Nucleus accumbens (tissue), 56 donors: ENCODE results near the gene TRA2A.
A peak's percentile ranks its signal among the peaks of the same experiment; 100 is the strongest.
"Not testable (repeated sequence)": the region's sequence is repeated elsewhere in the genome, so short reads cannot be mapped to it uniquely, and the experiment has no call there.

Experiments used
- DNase-seq, 56 donors: peaks; one replicate each; lab custom pipeline; 2025; lab: John Stamatoyannopoulos, UW

The TRA2A gene

DNA sequence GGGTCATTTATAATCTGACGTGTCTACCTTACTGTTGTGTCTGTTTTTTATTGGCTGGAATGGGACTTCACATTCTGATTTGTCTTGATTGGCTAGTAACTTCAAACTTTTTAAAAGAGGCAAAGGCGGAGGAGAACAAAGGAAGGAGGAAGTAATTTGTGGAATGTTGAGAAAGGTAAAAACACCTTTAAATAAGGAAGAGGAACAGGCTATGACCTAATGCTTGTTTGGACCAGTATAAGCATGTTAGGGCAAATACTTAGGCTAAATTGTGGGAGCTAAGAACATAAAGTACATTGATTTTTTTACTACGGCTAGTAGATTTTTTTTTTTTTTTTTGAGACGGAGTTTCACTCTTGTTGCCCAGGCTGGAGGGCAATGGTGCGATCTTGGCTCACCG lies 18.0 kb downstream of the TRA2A start:
- not testable (repeated sequence) for DNase-seq

DNA sequence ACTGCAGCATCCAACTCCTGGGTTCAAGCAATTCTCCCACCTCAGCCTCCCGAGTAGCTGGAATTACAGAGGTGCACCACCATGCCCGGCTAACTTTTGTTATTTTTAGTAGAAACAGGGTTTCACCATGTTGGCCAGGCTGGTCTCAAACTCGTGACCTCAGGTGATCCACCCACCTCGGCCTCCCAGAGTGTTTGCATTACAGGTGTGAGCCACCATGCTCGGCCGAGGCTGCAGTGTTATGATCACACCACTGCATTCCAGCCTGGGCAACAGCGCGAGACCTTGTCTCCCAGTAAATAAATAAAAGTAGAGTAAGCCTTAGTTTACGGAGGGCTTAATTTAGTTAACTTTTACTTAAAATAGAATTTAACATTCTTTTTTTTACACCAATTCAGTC lies 37.8 kb downstream of the TRA2A start:
- DNase-seq = no peak

GRCh38 chr7:23491502-23491901 lies 40.3 kb downstream of the TRA2A start:
- DNase-seq = no peak

- DNase-seq = peak in 43 of 56 donors; percentile 6 to 73 (median 37)
Observed at GRCh38 chr7:23490357-23491135, 41.2 kb downstream of the TRA2A start.

DNA sequence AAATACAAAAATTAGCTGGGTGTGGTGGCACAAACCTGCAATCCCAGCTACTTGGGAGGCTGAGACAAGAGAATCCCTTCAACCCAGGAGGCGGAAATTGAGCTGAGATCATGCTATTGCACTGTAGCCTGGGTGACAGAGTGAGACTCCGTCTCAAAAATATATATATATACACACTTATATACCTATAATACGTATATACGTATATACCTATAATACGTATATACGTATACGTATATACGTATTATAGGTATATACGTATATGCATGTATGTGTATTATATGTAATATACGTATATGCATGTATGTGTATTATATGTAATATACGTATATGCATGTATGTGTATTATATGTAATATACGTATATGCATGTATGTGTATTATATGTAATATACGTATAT lies 43.1 kb downstream of the TRA2A start:
- DNase-seq = not testable (repeated sequence)

DNA sequence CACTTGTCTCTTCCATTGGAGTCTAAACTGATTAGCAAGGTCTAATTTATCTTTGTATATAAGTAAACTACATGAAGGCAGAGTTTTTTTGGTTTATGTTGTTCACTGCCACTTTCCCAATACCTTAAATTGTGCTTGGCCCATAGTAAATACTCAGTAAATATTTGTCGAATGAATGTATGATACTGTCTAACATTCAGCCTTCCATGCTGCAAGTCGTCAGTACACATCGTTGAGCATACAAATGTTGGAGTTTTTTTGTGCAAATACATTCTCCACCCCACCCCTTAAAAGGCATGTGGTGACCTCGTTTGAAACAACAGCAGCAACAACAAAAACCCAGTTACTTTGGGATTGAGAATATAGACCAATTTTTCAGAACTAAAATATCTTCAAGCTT lies 44.1 kb downstream of the TRA2A start:
- DNase-seq = no peak

DNA sequence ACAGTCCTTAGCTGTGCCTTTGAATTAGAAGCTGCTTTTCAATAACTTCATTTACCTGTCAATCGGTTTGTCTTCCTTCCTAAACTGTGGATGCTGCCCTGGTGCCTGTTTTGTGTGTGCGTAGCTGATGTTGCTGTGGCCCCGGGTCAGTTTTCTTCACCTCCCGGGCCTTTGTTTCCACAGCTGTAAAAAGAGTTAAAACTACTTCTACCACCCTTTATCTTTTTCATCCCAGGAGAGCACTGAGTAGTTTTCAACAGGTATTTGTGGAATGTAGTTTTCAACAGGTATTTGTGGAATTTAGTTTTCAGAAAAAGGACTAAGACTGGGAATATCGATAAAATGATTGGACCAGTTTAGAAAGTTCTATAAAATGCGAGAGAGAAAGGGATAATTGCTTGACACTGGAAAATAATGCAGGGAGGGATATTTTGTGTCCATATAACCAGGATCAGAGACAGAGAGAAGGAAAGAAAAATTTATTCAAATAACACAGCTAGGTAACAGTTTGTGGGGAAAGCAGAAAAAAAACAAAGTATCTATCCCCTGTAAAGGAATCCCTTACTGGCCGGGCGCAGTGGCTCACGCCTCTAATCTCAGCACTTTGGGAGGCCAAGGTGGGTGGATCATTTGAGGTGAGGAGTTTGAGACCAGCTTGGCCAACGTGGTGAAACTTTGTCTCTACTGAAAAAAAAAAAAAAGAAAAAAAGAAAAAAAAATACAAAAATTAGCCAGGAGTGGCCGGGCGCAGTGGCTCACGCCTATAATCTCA lies 45.6 kb downstream of the TRA2A start:
- DNase-seq = no peak

- no peak for DNase-seq
Observed at GRCh38 chr7:23482686-23483085, 49.1 kb downstream of the TRA2A start.

GRCh38 chr7:23477962-23478866 lies 53.6 kb downstream of the TRA2A start:
- DNase-seq = no peak

GRCh38 chr7:23477157-23477499 lies 54.7 kb downstream of the TRA2A start:
- no peak for DNase-seq

GRCh38 chr7:23476286-23477156 lies 55.3 kb downstream of the TRA2A start:
- DNase-seq = no peak

GRCh38 chr7:23475576-23475839 lies 56.3 kb downstream of the TRA2A start:
- DNase-seq = no peak

- DNase-seq = no peak
Observed at GRCh38 chr7:23474829-23475575, 56.8 kb downstream of the TRA2A start.

- peak in 3 of 56 donors; percentile 10 to 16 (median 10) for DNase-seq
Observed at GRCh38 chr7:23474094-23474828, 57.5 kb downstream of the TRA2A start.

DNA sequence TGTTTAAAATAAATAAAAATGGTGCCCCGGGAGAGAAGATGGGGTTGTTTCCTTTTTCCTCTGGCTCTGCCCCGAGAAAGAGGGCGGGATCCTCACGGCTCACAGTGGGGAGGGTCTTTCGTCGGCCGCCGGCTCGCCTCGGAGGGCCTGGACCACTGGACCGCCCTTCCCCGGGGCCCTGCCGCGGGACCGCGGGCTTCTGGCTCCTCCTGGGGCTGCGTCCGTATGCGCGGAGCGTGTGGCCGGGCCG lies 58.0 kb downstream of the TRA2A start:
- no peak for DNase-seq

DNA sequence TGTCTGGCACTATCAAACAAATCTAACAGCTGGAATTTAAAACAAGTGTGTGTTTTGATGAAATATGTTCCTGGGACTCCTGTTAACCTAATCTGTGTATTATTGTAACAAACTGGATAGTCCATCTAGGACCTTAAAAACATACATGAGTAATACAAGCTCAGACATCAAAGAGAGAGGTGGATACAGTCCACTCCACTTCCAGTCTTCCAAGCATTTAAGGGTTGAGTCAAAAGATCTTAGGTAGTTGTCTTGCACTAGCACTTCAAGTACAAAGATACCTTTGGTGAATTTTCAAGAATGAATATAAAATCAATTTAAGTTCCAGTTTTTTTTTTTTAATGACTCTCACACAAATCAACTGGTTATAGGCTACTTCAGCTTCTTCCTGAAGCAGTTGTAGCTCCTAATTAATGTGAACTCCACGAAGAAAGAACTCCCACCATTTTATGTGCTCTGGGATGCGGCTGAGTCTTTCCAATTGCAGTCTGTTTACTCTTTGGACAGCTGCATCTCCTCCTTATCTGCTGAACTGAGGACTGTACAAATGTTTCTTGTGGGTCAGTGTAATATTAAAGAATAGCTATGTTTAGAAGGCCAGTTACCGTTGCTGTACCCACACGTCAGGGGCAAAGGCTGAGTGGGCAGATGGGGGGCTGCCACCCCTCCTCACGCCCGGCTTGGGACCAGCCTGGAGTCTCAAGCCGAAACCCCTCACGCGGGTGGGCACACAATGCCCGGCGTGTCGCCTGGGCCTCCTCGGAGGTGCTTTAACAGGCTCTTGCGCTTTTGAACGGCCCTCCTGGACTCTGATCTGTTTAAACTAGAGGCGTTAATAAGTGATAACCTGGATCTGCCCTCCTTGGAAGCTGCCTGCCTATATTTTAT lies 58.6 kb downstream of the TRA2A start:
- no peak for DNase-seq

DNA sequence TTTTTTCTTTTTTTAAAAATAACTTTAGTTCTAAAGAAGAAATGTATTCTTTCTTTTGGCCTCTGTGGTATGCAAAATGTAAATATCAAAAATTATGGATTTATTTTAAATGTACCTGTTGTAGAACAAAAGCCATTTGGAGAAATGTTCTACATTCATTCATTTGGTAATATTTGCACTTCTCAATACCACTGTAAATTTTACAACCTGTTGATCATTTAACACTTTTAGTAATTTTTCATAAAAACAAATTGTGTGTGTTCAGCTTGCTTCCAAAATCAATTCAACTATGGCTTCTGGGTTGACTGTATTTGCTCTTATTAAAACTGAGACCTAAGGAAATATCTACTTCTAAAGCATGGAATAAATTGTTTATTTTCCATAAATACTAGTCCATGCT lies 59.2 kb downstream of the TRA2A start:
- no peak for DNase-seq

DNA sequence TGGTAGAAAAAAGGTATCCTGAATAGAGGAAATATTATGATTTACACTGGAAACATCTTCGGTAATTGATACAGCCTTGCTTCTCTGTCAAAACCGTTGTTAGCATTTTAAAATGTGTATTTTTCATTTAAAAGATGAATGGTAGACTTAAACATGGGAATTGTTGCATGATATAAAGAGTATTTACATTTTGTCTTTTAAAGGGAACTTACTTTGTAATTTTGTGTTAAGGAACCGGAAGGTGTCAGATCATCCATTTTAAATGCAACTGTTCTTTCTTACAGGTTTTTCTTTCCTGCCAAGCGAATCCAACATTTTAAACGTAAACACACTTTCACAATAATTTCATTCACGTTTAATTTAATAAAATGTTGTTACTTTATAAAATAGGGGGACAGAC lies 59.7 kb downstream of the TRA2A start:
- DNase-seq = no peak
